Neural cell (in vitro differentiated cells): ENCODE measurements around the gene REXO5.

Source experiments
- TF ChIP-seq, protein P1 (sequence below): fragments of 450-650 bp; IDR thresholded peaks from 2 replicates; pipeline ENCODE4 v1.5.1; 2014; ENCODE audit warnings: antibody characterized with exemption, mild to moderate bottlenecking, moderate library complexity; ENCODE audit not compliant: poor library complexity, severe bottlenecking
- TF ChIP-seq, protein P2 (sequence below): IDR thresholded peaks from 2 replicates; pipeline ENCODE4 v1.6.1; 2012; ENCODE audit warnings: borderline replicate concordance

DNA sequence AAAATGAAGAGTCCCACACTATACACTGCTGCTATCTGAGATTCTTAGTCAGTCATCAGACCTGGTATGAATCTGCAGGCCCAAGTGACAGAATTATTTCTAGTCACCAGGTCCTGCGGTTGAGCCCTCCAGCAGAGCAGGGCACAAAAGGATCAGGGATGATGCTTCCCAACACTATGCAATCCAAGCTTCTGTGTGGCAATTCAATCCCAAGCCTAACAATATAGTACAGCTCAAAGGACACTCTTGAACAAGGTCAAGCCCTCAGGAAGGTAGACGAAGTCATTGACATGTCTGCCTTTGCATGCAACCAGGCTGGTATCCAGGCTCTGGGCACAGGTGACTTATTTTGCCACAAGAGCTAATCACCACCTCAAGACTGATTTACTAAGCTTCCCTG lies 88.1 kb downstream of the REXO5 start:
- TF ChIP-seq, protein P1, sequence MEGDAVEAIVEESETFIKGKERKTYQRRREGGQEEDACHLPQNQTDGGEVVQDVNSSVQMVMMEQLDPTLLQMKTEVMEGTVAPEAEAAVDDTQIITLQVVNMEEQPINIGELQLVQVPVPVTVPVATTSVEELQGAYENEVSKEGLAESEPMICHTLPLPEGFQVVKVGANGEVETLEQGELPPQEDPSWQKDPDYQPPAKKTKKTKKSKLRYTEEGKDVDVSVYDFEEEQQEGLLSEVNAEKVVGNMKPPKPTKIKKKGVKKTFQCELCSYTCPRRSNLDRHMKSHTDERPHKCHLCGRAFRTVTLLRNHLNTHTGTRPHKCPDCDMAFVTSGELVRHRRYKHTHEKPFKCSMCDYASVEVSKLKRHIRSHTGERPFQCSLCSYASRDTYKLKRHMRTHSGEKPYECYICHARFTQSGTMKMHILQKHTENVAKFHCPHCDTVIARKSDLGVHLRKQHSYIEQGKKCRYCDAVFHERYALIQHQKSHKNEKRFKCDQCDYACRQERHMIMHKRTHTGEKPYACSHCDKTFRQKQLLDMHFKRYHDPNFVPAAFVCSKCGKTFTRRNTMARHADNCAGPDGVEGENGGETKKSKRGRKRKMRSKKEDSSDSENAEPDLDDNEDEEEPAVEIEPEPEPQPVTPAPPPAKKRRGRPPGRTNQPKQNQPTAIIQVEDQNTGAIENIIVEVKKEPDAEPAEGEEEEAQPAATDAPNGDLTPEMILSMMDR: no peak
- TF ChIP-seq, protein P2, sequence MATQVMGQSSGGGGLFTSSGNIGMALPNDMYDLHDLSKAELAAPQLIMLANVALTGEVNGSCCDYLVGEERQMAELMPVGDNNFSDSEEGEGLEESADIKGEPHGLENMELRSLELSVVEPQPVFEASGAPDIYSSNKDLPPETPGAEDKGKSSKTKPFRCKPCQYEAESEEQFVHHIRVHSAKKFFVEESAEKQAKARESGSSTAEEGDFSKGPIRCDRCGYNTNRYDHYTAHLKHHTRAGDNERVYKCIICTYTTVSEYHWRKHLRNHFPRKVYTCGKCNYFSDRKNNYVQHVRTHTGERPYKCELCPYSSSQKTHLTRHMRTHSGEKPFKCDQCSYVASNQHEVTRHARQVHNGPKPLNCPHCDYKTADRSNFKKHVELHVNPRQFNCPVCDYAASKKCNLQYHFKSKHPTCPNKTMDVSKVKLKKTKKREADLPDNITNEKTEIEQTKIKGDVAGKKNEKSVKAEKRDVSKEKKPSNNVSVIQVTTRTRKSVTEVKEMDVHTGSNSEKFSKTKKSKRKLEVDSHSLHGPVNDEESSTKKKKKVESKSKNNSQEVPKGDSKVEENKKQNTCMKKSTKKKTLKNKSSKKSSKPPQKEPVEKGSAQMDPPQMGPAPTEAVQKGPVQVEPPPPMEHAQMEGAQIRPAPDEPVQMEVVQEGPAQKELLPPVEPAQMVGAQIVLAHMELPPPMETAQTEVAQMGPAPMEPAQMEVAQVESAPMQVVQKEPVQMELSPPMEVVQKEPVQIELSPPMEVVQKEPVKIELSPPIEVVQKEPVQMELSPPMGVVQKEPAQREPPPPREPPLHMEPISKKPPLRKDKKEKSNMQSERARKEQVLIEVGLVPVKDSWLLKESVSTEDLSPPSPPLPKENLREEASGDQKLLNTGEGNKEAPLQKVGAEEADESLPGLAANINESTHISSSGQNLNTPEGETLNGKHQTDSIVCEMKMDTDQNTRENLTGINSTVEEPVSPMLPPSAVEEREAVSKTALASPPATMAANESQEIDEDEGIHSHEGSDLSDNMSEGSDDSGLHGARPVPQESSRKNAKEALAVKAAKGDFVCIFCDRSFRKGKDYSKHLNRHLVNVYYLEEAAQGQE: no peak
